ENCODE data around the gene METTL16.

Gene METTL16

GRCh38 chr17:2392252-2393173, 119.2 kb downstream of the METTL16 start:
- Histone ChIP-seq H3K27ac (ENCODE audit: low read depth, low read length) (peak overlapping the region; percentile 84), H3K36me3 (ENCODE audit: low read length) (no peaks in the 10 kb centered on the region), H3K79me2 (ENCODE audit: insufficient read depth, low read length) (peaks cover 9% of the 10 kb centered on the region; the same call in 1 of the 2 replicates), H3K9ac (ENCODE audit: low read length) (peak overlapping the region; percentile 78), H2AFZ (ENCODE audit: low read depth, low read length, severe bottlenecking) (peak overlapping the region; percentile 49), H3K27me3 (ENCODE audit: low read length) (no peaks in the 10 kb centered on the region), H3K4me3 (ENCODE audit: insufficient read depth, low read length, poor library complexity, severe bottlenecking) (peak overlapping the region; percentile 54), H4K20me1 (ENCODE audit: low read depth, low read length) (no peaks in the 10 kb centered on the region), H3F3A (ENCODE audit: insufficient read depth) (peaks cover 6% of the 10 kb centered on the region; the same call in 1 of the 2 replicates), H3K4me2 (ENCODE audit: low read depth, low read length, poor library complexity, severe bottlenecking) (peak overlapping the region; percentile 82), H3K9me3 (ENCODE audit: insufficient read depth, low read length) (no peaks in the 10 kb centered on the region), H3K9me2 (replicated peaks; ENCODE audit: insufficient read depth, low read length) (no peaks in the 10 kb centered on the region)
- TF ChIP-seq CTCF (IDR thresholded peaks at IDR 0.05; ENCODE audit: insufficient read depth, low read length, poor library complexity, severe bottlenecking) (no peak), EZH2phosphoT487 (conservative IDR thresholded peaks at IDR 0.05; ENCODE audit: low read length) (no peak)

- peak overlapping the region; percentile 83 for H3K27ac ChIP-seq (ENCODE audit: low read depth, low read length)
Measured at GRCh38 chr17:2391597-2392251, 120.0 kb downstream of the METTL16 start.

GRCh38 chr17:2390199-2390836, 121.4 kb downstream of the METTL16 start:
- Histone ChIP-seq H3K9me2 (replicated peaks; ENCODE audit: insufficient read depth, low read length) (no peaks in the 10 kb centered on the region), H3K4me2 (ENCODE audit: low read depth, low read length, poor library complexity, severe bottlenecking) (no peak overlapping the region), H3K9me3 (ENCODE audit: insufficient read depth, low read length) (no peaks in the 10 kb centered on the region), H3K27ac (ENCODE audit: low read depth, low read length) (no peak overlapping the region), H3K4me3 (ENCODE audit: insufficient read depth, low read length, poor library complexity, severe bottlenecking) (no peak overlapping the region), H4K20me1 (ENCODE audit: low read depth, low read length) (no peaks in the 10 kb centered on the region), H3K9ac (ENCODE audit: low read length) (no peak overlapping the region), H3F3A (ENCODE audit: insufficient read depth) (peaks cover 6% of the 10 kb centered on the region; the same call in 1 of the 2 replicates), H3K36me3 (ENCODE audit: low read length) (no peaks in the 10 kb centered on the region), H3K79me2 (ENCODE audit: insufficient read depth, low read length) (peaks cover 9% of the 10 kb centered on the region; the same call in 1 of the 2 replicates), H2AFZ (ENCODE audit: low read depth, low read length, severe bottlenecking) (no peak overlapping the region), H3K27me3 (ENCODE audit: low read length) (no peaks in the 10 kb centered on the region)
- TF ChIP-seq EZH2phosphoT487 (conservative IDR thresholded peaks at IDR 0.05; ENCODE audit: low read length): no peak
- TF ChIP-seq CTCF (IDR thresholded peaks at IDR 0.05; ENCODE audit: insufficient read depth, low read length, poor library complexity, severe bottlenecking): no peak

More at GRCh38 chr17:2391597-2392251, 120.0 kb downstream of the METTL16 start:
- H3K4me2 ChIP-seq (ENCODE audit: low read depth, low read length, poor library complexity, severe bottlenecking): peak overlapping the region; percentile 82
- H3K36me3 ChIP-seq (ENCODE audit: low read length): no peaks in the 10 kb centered on the region
- peaks cover 9% of the 10 kb centered on the region; the same call in 1 of the 2 replicates for H3K79me2 ChIP-seq (ENCODE audit: insufficient read depth, low read length)
- peak overlapping the region; percentile 50 for H3K4me3 ChIP-seq (ENCODE audit: insufficient read depth, low read length, poor library complexity, severe bottlenecking)
- peaks cover 6% of the 10 kb centered on the region; the same call in 1 of the 2 replicates for H3F3A ChIP-seq (ENCODE audit: insufficient read depth)
- TF ChIP-seq CTCF (IDR thresholded peaks at IDR 0.05; ENCODE audit: insufficient read depth, low read length, poor library complexity, severe bottlenecking): no peak
- no peak for TF ChIP-seq EZH2phosphoT487 (conservative IDR thresholded peaks at IDR 0.05; ENCODE audit: low read length)
- no peaks in the 10 kb centered on the region for H3K27me3 ChIP-seq (ENCODE audit: low read length)
- peak overlapping the region; percentile 78 for H3K9ac ChIP-seq (ENCODE audit: low read length)
- no peaks in the 10 kb centered on the region for H3K9me3 ChIP-seq (ENCODE audit: insufficient read depth, low read length)
- H2AFZ ChIP-seq (ENCODE audit: low read depth, low read length, severe bottlenecking): peak overlapping the region; percentile 49
- H3K9me2 ChIP-seq (replicated peaks; ENCODE audit: insufficient read depth, low read length): no peaks in the 10 kb centered on the region
- H4K20me1 ChIP-seq (ENCODE audit: low read depth, low read length): no peaks in the 10 kb centered on the region
